PC-3 (cell line): ENCODE data around the gene SLCO2B1. TPM values are rescaled to one million over a fixed set of nuclear protein-coding genes. Genes with fewer than 3 reads are reported as not detected.

ENCODE experiments used
- ATAC-seq: fragments of 200-7000 bp; cut with Tn5 transposase; 2 replicates; pipeline ENCODE4 v1.9.1; 2020; ENCODE audit warnings: mild to moderate bottlenecking, moderate library complexity
- BruUV-seq: library from RNA; stranded (reverse); fragments of 400-500 nt; replicated peaks from 2 replicates; lab custom pipeline; 2021; lab: Mats Ljungman, UMichigan
- CTCF ChIA-PET: fragments of 300-600 bp; sonication (Branson Sonifier 250); formaldehyde crosslinking; loops from one replicate; lab custom pipeline; 2022; ENCODE audit warnings: antibody characterized with exemption; lab: Charles Lee
- POLR2A ChIA-PET: fragments of 300-600 bp; sonication (Branson Sonifier 250); formaldehyde crosslinking; loops from one replicate; lab custom pipeline; 2022; ENCODE audit warnings: antibody characterized with exemption; ENCODE audit not compliant: unreplicated experiment; lab: Charles Lee
- DNase-seq: peaks from one replicate; pipeline ENCODE4 v3.0.0-alpha.2; 2015
- H2AFZ ChIP-seq: fragments of 300-600 bp; sonication (generic); 2 replicates; pipeline ENCODE4 v1.6.0; 2016; ENCODE audit warnings: antibody characterized with exemption, low read length
- H3F3A ChIP-seq: fragments of 300-600 bp; sonication (generic); one replicate; pipeline ENCODE4 v1.6.0; 2017; ENCODE audit warnings: antibody characterized with exemption, low read length, control low read depth, mild to moderate bottlenecking; ENCODE audit not compliant: unreplicated experiment
- H3K27ac ChIP-seq: fragments of 300-600 bp; sonication (generic); 2 replicates; pipeline ENCODE4 v1.5.1; 2016; ENCODE audit warnings: mild to moderate bottlenecking, low read length
- H3K27me3 ChIP-seq: fragments of 300-600 bp; sonication (generic); 2 replicates; pipeline ENCODE4 v1.6.1; 2016; ENCODE audit warnings: low read length, mixed read lengths
- H3K36me3 ChIP-seq: fragments of 300-600 bp; sonication (generic); 2 replicates; pipeline ENCODE4 v1.6.1; 2016; ENCODE audit warnings: low read depth, mixed run types, low read length, mixed read lengths
- H3K4me1 ChIP-seq: fragments of 300-600 bp; sonication (generic); 2 replicates; pipeline ENCODE4 v1.5.1; 2016; ENCODE audit warnings: low read length; ENCODE audit not compliant: insufficient read depth
- H3K4me2 ChIP-seq: fragments of 300-600 bp; sonication (generic); 2 replicates; pipeline ENCODE4 v1.6.0; 2016; ENCODE audit warnings: low read length
- H3K4me3 ChIP-seq: fragments of 300-600 bp; sonication (generic); 2 replicates; pipeline ENCODE4 v1.5.1; 2016; ENCODE audit warnings: mild to moderate bottlenecking, low read length, mixed read lengths
- H3K79me2 ChIP-seq: fragments of 300-600 bp; sonication (generic); 2 replicates; pipeline ENCODE4 v1.6.1; 2017; ENCODE audit warnings: low read length, mixed read lengths
- H3K9ac ChIP-seq: fragments of 300-600 bp; sonication (generic); 2 replicates; pipeline ENCODE4 v1.6.0; 2016; ENCODE audit warnings: mild to moderate bottlenecking, low read length
- H3K9me2 ChIP-seq: fragments of 300-600 bp; sonication (generic); replicated peaks from 2 replicates; pipeline ENCODE4 v1.6.1; 2016; ENCODE audit warnings: mixed run types, low read length, mixed read lengths
- H3K9me3 ChIP-seq: fragments of 300-600 bp; sonication (generic); 2 replicates; pipeline ENCODE4 v1.6.1; 2016; ENCODE audit warnings: low read length, mixed read lengths
- H4K20me1 ChIP-seq: fragments of 300-600 bp; sonication (generic); 2 replicates; pipeline ENCODE4 v1.6.1; 2016; ENCODE audit warnings: low read length, mixed read lengths
- EZH2 ChIP-seq: fragments of 300-600 bp; sonication (generic); IDR thresholded peaks from one replicate; pipeline ENCODE4 v1.6.1; 2017; ENCODE audit warnings: antibody characterized with exemption, mild to moderate bottlenecking, low read length; ENCODE audit not compliant: unreplicated experiment
- EZH2phosphoT487 ChIP-seq: fragments of 300-600 bp; sonication (generic); IDR thresholded peaks from 2 replicates; pipeline ENCODE4 v1.6.1; 2018; ENCODE audit warnings: mild to moderate bottlenecking, antibody characterized with exemption, low read length, borderline replicate concordance
- intact Hi-C: fragments of 100-400 bp; cut with micrococcal nuclease; formaldehyde crosslinking; loops from 2 replicates; pipeline ENCODE4 v1.9.0; 2023
- total RNA-seq: library from RNA; depleted of rRNA; stranded (reverse); fragments of >200 nt; gene quantifications from 2 replicates; pipeline ENCODE4 v1.2.3, GENCODE V29; 2014
- TF ChIP-seq, protein P1 (sequence below): fragments of 300-600 bp; sonication (generic); conservative IDR thresholded peaks from 2 replicates; pipeline ENCODE4 v1.5.1; 2017; ENCODE audit warnings: antibody characterized with exemption, low read depth, mild to moderate bottlenecking, low read length

Gene SLCO2B1
- total RNA-seq, 1 experiment from 2014 or later, result not detected

DNA sequence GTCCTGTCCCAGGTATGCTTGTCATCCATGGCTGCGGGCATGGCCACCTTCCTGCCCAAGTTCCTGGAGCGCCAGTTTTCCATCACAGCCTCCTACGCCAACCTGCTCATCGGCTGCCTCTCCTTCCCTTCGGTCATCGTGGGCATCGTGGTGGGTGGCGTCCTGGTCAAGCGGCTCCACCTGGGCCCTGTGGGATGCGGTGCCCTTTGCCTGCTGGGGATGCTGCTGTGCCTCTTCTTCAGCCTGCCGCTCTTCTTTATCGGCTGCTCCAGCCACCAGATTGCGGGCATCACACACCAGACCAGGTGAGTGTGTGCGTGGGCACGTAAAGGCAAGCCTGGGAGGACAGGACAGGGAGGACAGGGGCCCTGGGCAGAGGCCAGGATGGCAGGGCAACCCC, 42.4 kb downstream of the SLCO2B1 start:
- H2AFZ ChIP-seq, result no peak overlapping the region
- H3K9me3 ChIP-seq, result no peaks in the 10 kb centered on the region
- no peak overlapping the region for H3K27ac ChIP-seq
- intact Hi-C loops, result no loop called here
- no peak overlapping the region for H3K4me3 ChIP-seq
- POLR2A ChIA-PET, result no interaction called here
- no peak overlapping the region for H3K9ac ChIP-seq
- no peaks in the 10 kb centered on the region for H3K79me2 ChIP-seq
- H4K20me1 ChIP-seq, result no peaks in the 10 kb centered on the region
- no peaks in the 10 kb centered on the region for H3K36me3 ChIP-seq
- ATAC-seq (no peak), DNase-seq (no peak)
- TF ChIP-seq, protein P1, sequence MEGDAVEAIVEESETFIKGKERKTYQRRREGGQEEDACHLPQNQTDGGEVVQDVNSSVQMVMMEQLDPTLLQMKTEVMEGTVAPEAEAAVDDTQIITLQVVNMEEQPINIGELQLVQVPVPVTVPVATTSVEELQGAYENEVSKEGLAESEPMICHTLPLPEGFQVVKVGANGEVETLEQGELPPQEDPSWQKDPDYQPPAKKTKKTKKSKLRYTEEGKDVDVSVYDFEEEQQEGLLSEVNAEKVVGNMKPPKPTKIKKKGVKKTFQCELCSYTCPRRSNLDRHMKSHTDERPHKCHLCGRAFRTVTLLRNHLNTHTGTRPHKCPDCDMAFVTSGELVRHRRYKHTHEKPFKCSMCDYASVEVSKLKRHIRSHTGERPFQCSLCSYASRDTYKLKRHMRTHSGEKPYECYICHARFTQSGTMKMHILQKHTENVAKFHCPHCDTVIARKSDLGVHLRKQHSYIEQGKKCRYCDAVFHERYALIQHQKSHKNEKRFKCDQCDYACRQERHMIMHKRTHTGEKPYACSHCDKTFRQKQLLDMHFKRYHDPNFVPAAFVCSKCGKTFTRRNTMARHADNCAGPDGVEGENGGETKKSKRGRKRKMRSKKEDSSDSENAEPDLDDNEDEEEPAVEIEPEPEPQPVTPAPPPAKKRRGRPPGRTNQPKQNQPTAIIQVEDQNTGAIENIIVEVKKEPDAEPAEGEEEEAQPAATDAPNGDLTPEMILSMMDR, result no peak
- no peak for TF ChIP-seq EZH2phosphoT487
- no peak for TF ChIP-seq EZH2
- CTCF ChIA-PET, result no interaction called here
- no peak overlapping the region for H3K4me2 ChIP-seq
- H3K4me1 ChIP-seq, result no peaks in the 10 kb centered on the region
- BruUV-seq, result no TSS peak
- peaks cover 43% of the 10 kb centered on the region for H3K27me3 ChIP-seq
- no peaks in the 10 kb centered on the region for H3K9me2 ChIP-seq
- H3F3A ChIP-seq, result no peaks in the 10 kb centered on the region

DNA sequence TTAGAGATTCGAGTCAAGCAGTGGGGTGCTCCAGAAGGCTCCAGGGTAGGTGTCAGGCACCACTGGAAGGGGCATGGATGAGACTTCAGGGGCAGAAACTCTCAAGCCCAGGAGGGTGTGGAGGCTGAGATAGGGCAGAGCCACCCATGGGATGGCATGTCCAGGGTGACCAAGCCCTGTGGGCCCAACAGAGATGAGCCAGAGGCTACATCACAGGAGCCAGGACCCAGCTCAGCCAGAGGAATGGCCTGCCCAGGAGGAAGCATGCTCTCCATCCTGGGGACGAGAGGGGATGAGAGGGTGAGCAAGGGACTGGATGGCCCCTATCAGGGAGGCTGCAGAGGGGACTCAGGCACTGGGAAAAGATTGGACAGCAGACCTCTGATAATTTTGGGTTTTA, 42.8 kb downstream of the SLCO2B1 start:
- DNase-seq (no peak), ATAC-seq (no peak)
- no peaks in the 10 kb centered on the region for H3K9me2 ChIP-seq
- CTCF ChIA-PET, result no interaction called here
- no peaks in the 10 kb centered on the region for H3K79me2 ChIP-seq
- H3K27ac ChIP-seq, result no peak overlapping the region
- BruUV-seq, result no TSS peak
- no peaks in the 10 kb centered on the region for H3K36me3 ChIP-seq
- no peak overlapping the region for H3K4me3 ChIP-seq
- H3K9me3 ChIP-seq, result no peaks in the 10 kb centered on the region
- no peaks in the 10 kb centered on the region for H3F3A ChIP-seq
- POLR2A ChIA-PET, result no interaction called here
- intact Hi-C loops, result no loop called here
- H2AFZ ChIP-seq, result no peak overlapping the region
- TF ChIP-seq EZH2phosphoT487 (no peak), EZH2 (no peak)
- TF ChIP-seq, protein P1, result no peak
- H3K4me1 ChIP-seq, result no peaks in the 10 kb centered on the region
- no peaks in the 10 kb centered on the region for H4K20me1 ChIP-seq
- H3K4me2 ChIP-seq, result no peak overlapping the region
- H3K9ac ChIP-seq, result no peak overlapping the region
- H3K27me3 ChIP-seq, result peaks cover 45% of the 10 kb centered on the region

DNA sequence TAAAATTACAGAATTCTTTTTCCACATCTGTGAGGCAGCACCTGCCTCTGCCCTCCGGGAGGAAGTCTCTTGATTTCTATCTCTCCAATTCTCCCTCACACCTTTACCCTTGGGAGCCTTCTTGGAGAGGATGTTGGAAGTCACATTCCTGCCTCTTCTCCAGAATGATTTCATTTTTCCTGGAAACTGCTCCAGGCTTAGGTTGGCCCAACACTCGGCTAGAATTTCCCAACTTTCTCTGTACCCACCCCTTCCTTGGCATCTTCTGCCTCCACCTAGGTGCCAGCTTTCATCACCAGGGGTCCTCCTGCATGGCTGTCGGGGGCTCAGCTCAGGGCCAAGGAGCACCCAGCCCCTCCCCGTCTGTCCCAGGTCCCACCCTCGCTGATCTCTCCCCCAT, 43.2 kb downstream of the SLCO2B1 start:
- POLR2A ChIA-PET, result no interaction called here
- ATAC-seq, result no peak

More for the DNA sequence above, 43.2 kb downstream of the SLCO2B1 start:
- CTCF ChIA-PET, result no interaction called here
- BruUV-seq, result no TSS peak
- peaks cover 45% of the 10 kb centered on the region for H3K27me3 ChIP-seq
- H3K4me3 ChIP-seq, result no peak overlapping the region
- TF ChIP-seq, protein P1, result no peak
- no peak for TF ChIP-seq EZH2
- no peak for TF ChIP-seq EZH2phosphoT487
- H3K4me2 ChIP-seq, result no peak overlapping the region
- H3K9me2 ChIP-seq, result no peaks in the 10 kb centered on the region
- no peaks in the 10 kb centered on the region for H3F3A ChIP-seq
- H3K9me3 ChIP-seq, result no peaks in the 10 kb centered on the region
- H2AFZ ChIP-seq, result no peak overlapping the region
- no peak overlapping the region for H3K9ac ChIP-seq
- intact Hi-C loops, result no loop called here
- H3K36me3 ChIP-seq, result no peaks in the 10 kb centered on the region
- no peaks in the 10 kb centered on the region for H4K20me1 ChIP-seq
- H3K79me2 ChIP-seq, result no peaks in the 10 kb centered on the region
- no peak for DNase-seq
- H3K27ac ChIP-seq, result no peak overlapping the region
- no peaks in the 10 kb centered on the region for H3K4me1 ChIP-seq
